Measurements from ENCODE around the gene PMS1.

Gene PMS1

GRCh38 chr2:189848276-189848675, 64.0 kb downstream of the PMS1 start:
- Histone ChIP-seq H4K20me1 (ENCODE audit: low read depth, low read length) (no peaks in the 10 kb centered on the region; the same call in 1 of the 2 replicates), H2AFZ (ENCODE audit: low read depth, low read length, severe bottlenecking) (no peak overlapping the region), H3K9ac (ENCODE audit: low read length) (no peak overlapping the region), H3K27me3 (ENCODE audit: low read length) (no peaks in the 10 kb centered on the region), H3K4me3 (ENCODE audit: insufficient read depth, low read length, poor library complexity, severe bottlenecking) (no peak overlapping the region), H3K9me3 (ENCODE audit: insufficient read depth, low read length) (no peaks in the 10 kb centered on the region), H3F3A (ENCODE audit: insufficient read depth) (peaks cover 9% of the 10 kb centered on the region; the same call in 1 of the 2 replicates), H3K79me2 (ENCODE audit: insufficient read depth, low read length) (0 out of 2 replicates have a peak, but pooled peaks cover 17% of the 10 kb centered on the region), H3K4me2 (ENCODE audit: low read depth, low read length, poor library complexity, severe bottlenecking) (no peak overlapping the region), H3K9me2 (replicated peaks; ENCODE audit: insufficient read depth, low read length) (no peaks in the 10 kb centered on the region), H3K36me3 (ENCODE audit: low read length) (peaks cover 44% of the 10 kb centered on the region), H3K27ac (ENCODE audit: low read depth, low read length) (no peak overlapping the region)
- TF ChIP-seq EZH2phosphoT487 (conservative IDR thresholded peaks at IDR 0.05; ENCODE audit: low read length), result no peak

DNA sequence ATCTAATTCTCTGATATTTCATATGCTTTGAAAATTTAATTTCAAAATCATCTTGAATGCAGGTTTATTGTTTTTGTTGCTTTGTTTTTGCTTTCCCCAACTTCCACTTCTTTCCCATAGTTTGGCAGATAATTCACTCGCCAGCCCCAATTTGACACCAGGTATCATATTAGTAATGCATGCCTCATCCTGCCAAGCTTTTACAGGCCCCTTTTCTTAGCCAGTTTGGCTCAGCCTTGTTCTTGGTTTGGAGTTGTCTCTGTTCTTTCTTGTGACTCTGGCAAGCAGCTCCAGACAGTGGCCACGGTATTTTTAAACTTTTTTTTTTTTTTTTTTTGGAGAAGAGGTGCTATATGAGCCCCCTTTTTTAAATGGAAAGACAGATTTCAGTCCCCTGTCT, 65.3 kb downstream of the PMS1 start:
- H3K36me3 ChIP-seq (ENCODE audit: low read length), result peaks cover 44% of the 10 kb centered on the region
- H3K9ac ChIP-seq (ENCODE audit: low read length), result no peak overlapping the region
- H3K27me3 ChIP-seq (ENCODE audit: low read length), result no peaks in the 10 kb centered on the region
- TF ChIP-seq, protein P1, sequence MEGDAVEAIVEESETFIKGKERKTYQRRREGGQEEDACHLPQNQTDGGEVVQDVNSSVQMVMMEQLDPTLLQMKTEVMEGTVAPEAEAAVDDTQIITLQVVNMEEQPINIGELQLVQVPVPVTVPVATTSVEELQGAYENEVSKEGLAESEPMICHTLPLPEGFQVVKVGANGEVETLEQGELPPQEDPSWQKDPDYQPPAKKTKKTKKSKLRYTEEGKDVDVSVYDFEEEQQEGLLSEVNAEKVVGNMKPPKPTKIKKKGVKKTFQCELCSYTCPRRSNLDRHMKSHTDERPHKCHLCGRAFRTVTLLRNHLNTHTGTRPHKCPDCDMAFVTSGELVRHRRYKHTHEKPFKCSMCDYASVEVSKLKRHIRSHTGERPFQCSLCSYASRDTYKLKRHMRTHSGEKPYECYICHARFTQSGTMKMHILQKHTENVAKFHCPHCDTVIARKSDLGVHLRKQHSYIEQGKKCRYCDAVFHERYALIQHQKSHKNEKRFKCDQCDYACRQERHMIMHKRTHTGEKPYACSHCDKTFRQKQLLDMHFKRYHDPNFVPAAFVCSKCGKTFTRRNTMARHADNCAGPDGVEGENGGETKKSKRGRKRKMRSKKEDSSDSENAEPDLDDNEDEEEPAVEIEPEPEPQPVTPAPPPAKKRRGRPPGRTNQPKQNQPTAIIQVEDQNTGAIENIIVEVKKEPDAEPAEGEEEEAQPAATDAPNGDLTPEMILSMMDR (IDR thresholded peaks at IDR 0.05; ENCODE audit: insufficient read depth, low read length, poor library complexity, severe bottlenecking), result no peak
- no peak for TF ChIP-seq EZH2phosphoT487 (conservative IDR thresholded peaks at IDR 0.05; ENCODE audit: low read length)
- no peaks in the 10 kb centered on the region for H3K9me2 ChIP-seq (replicated peaks; ENCODE audit: insufficient read depth, low read length)
- H3F3A ChIP-seq (ENCODE audit: insufficient read depth), result peaks cover 9% of the 10 kb centered on the region; the same call in 1 of the 2 replicates
- no peak overlapping the region for H3K4me3 ChIP-seq (ENCODE audit: insufficient read depth, low read length, poor library complexity, severe bottlenecking)
- H2AFZ ChIP-seq (ENCODE audit: low read depth, low read length, severe bottlenecking), result no peak overlapping the region
- no peaks in the 10 kb centered on the region for H3K9me3 ChIP-seq (ENCODE audit: insufficient read depth, low read length)
- H4K20me1 ChIP-seq (ENCODE audit: low read depth, low read length), result no peaks in the 10 kb centered on the region; the same call in 1 of the 2 replicates
- no peak overlapping the region for H3K4me2 ChIP-seq (ENCODE audit: low read depth, low read length, poor library complexity, severe bottlenecking)
- H3K79me2 ChIP-seq (ENCODE audit: insufficient read depth, low read length), result 0 out of 2 replicates have a peak, but pooled peaks cover 13% of the 10 kb centered on the region
- H3K27ac ChIP-seq (ENCODE audit: low read depth, low read length), result no peak overlapping the region

- H3F3A ChIP-seq (ENCODE audit: insufficient read depth), result peaks cover 9% of the 10 kb centered on the region; the same call in 1 of the 2 replicates
- no peak overlapping the region for H3K9ac ChIP-seq (ENCODE audit: low read length)
- no peaks in the 10 kb centered on the region for H3K9me2 ChIP-seq (replicated peaks; ENCODE audit: insufficient read depth, low read length)
- H3K27ac ChIP-seq (ENCODE audit: low read depth, low read length), result no peak overlapping the region
- TF ChIP-seq, protein P1 (IDR thresholded peaks at IDR 0.05; ENCODE audit: insufficient read depth, low read length, poor library complexity, severe bottlenecking), result no peak
- TF ChIP-seq EZH2phosphoT487 (conservative IDR thresholded peaks at IDR 0.05; ENCODE audit: low read length), result no peak
- H3K9me3 ChIP-seq (ENCODE audit: insufficient read depth, low read length), result no peaks in the 10 kb centered on the region
- no peaks in the 10 kb centered on the region for H3K27me3 ChIP-seq (ENCODE audit: low read length)
- H3K4me3 ChIP-seq (ENCODE audit: insufficient read depth, low read length, poor library complexity, severe bottlenecking), result no peak overlapping the region
- 0 out of 2 replicates have a peak, but pooled peaks cover 13% of the 10 kb centered on the region for H3K79me2 ChIP-seq (ENCODE audit: insufficient read depth, low read length)
- no peaks in the 10 kb centered on the region; the same call in 1 of the 2 replicates for H4K20me1 ChIP-seq (ENCODE audit: low read depth, low read length)
- peaks cover 56% of the 10 kb centered on the region for H3K36me3 ChIP-seq (ENCODE audit: low read length)
- no peak overlapping the region for H3K4me2 ChIP-seq (ENCODE audit: low read depth, low read length, poor library complexity, severe bottlenecking)
- H2AFZ ChIP-seq (ENCODE audit: low read depth, low read length, severe bottlenecking), result no peak overlapping the region
Observed at GRCh38 chr2:189851174-189851826, 67.0 kb downstream of the PMS1 start.

DNA sequence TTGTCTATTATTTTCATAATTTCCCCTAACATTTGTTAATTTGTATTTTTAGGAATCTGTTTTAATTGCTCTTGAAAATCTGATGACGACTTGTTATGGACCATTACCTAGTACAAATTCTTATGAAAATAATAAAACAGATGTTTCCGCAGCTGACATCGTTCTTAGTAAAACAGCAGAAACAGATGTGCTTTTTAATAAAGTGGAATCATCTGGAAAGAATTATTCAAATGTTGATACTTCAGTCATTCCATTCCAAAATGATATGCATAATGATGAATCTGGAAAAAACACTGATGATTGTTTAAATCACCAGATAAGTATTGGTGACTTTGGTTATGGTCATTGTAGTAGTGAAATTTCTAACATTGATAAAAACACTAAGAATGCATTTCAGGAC, 69.9 kb downstream of the PMS1 start:
- Histone ChIP-seq H3K9me3 (ENCODE audit: insufficient read depth, low read length) (no peaks in the 10 kb centered on the region), H3K9me2 (replicated peaks; ENCODE audit: insufficient read depth, low read length) (no peaks in the 10 kb centered on the region), H3K4me3 (ENCODE audit: insufficient read depth, low read length, poor library complexity, severe bottlenecking) (no peak overlapping the region), H3K9ac (ENCODE audit: low read length) (no peak overlapping the region), H3K79me2 (ENCODE audit: insufficient read depth, low read length) (0 out of 2 replicates have a peak, but pooled peaks cover 13% of the 10 kb centered on the region), H4K20me1 (ENCODE audit: low read depth, low read length) (no peaks in the 10 kb centered on the region; the same call in 1 of the 2 replicates), H3K27ac (ENCODE audit: low read depth, low read length) (no peak overlapping the region), H3K36me3 (ENCODE audit: low read length) (peaks cover 63% of the 10 kb centered on the region), H3F3A (ENCODE audit: insufficient read depth) (peaks cover 11% of the 10 kb centered on the region; the same call in 1 of the 2 replicates), H3K4me2 (ENCODE audit: low read depth, low read length, poor library complexity, severe bottlenecking) (no peak overlapping the region), H3K27me3 (ENCODE audit: low read length) (no peaks in the 10 kb centered on the region), H2AFZ (ENCODE audit: low read depth, low read length, severe bottlenecking) (no peak overlapping the region)
- TF ChIP-seq, protein P1 (IDR thresholded peaks at IDR 0.05; ENCODE audit: insufficient read depth, low read length, poor library complexity, severe bottlenecking), result no peak
- no peak for TF ChIP-seq EZH2phosphoT487 (conservative IDR thresholded peaks at IDR 0.05; ENCODE audit: low read length)
